Stimulated activated CD4-positive, alpha-beta T cell treated with anti-CD3 and anti-CD28 coated beads, TNF-alpha, amount 100 ng/mL, for 4 hours (primary cell): ENCODE results near the gene ACACA.
"Not testable (repeated sequence)": the region's sequence is repeated elsewhere in the genome, so short reads cannot be mapped to it uniquely, and the experiment has no call there.

ENCODE experiments used
- DNase-seq, 3 experiments: peaks; one replicate each; pipeline ENCODE4 v3.0.0-alpha.2; 2020; ENCODE audit warnings: low read depth in 3 of 3

The ACACA gene

DNA sequence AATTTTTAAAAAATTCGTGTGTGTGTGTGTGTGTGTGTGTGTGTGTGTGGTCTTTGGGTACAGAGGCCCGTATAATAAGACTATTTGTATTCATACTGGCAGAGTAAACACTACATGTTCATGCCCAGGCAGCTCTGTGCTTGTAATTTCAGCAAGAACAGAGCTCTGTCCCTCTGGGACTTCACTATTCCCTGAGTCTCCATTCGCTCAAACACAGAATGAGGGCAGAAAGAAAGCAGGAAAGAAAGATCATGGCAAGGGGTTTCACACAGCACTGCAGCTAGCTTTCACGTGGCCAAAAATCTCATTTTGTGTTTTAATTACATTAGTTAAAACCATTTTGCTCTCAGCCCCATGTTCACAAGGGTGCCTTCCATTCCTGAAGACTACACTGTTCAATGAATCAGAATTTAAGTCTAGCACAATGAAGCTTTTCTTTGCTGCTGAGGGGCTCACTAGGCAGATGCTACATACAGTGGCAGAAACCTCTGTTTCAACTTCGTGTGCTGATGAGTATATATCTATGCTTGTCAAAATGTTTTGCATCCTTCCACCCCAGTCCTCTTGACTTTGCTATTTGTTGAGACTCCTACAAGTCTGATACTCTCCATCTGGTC, 229.3 kb downstream of the ACACA start:
- DNase-seq: no peak

DNA sequence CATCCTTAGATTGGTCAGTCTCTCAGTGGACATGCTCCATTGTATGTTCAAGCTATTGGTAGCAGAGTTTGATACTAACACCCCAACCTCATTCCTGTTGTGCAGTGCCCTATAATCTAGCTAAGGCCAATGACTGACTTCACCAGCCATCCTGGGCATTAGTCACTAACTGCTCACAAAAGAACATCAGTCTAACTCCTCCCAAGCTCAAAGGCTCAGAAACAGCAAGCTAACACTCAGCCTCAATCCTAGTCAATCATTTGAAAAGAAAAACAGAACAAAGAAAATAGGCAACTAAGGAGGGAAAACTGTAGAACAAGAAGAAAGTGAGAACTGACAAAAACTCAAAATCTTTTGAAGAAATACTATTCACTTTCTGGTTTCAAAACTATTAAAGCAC, 229.9 kb downstream of the ACACA start:
- DNase-seq: no peak

DNA sequence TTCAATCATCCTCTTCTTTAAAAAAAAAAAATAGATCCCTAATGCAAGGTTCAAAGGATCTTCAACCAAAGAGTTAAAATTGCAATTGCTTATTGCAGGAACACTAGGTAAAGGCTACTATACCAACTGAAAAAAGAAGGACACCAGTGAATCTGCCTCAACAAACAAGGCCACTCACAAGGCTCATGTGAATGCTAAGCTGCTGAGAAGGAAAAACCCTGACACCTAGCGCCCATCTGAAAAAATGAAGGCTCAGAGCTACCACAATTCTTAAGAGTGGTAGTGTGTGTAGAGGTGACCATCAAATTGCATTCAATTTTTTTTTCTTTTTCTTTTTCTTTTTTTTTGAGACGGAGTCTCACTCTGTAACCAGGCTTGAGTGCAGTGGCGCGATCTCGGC, 232.4 kb downstream of the ACACA start:
- no peak for DNase-seq

DNA sequence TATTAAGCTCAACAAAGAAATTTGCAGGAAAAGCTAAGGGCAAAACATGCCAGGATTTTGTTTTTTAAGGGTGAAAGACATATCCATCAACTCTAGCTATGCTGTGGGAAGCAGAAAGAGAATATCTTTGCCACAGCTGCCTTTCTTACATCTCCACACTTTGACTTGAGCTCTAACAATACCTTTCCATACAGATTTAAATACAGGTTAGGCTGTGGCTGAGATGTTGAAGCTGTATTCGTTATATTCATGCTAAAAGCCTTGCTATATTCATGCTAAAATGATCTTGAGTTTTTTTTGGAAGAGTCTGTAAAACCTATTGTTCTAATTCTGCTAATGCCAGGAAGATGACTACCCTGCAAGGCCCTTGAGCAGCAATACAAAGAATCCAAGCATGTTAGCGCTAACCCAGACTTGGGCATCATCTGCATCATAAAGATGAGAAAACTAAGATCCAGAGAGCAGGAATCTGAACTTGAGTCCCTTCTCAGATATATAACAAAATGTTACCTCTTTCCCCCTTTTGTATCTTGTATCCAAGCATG, 235.7 kb downstream of the ACACA start:
- no peak for DNase-seq

DNA sequence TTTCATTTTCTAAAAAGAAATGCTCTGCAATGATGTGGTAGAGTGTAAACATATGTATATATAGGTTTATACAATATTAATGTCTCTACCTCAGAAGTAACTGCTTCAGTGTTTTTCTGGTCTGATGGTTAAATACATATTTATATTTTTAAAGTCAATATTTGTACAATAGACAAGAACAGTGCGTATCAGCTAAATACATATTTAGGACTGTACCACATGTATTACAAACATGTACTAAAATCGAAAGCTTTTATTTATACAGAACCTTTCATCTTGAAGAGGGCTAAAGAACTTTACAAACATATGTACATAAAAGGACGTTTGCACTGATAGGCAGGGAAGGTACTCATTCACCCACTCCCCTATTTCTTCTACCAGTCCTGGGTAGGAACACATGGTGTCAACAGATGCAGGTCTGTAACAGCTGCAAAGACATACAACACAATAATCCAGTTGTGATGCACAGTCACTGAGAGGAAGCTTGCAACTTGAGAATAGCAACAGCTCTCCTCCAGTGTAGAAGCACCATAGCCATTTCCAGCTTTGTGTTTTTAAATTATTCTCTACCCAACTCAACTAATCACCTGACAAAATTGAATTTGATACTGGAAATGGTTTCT, 237.8 kb downstream of the ACACA start:
- DNase-seq: no peak

DNA sequence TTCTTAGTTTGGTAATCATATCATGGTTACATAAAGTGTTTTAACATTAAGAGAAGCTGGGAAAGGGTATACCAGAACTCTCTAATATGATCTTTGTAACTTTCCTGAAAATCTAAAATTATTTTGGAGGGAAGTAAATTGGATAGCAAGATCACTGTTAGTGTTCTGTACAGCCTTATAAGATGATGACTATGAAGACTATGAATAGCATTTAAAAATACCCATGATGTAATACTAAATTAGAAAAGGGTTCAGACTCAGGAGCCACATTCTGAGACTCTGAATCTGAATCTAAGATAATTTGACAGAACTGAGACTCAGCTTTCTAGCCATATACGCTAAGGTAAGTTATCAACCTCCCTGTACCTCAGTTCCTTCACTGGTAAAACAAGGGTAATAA, 238.9 kb downstream of the ACACA start:
- no peak for DNase-seq

DNA sequence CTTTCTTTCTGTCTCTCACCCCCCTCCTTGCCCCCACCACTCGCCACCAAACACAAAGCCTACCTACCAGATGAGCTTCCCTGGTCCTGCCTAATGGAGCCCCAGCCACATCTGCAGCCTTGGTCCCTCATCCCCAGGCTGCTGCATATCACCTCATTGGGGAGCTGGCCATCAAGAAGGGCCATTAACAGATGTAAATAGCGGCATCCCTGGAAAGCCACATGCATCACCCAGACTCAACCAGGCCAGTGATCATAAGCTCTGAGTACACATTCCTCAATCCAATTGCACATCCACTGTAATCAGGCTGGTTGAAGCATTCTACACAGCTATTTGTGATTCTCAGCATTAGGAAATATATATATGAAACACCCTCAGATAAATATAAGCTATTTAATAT, 242.6 kb downstream of the ACACA start:
- no peak for DNase-seq

DNA sequence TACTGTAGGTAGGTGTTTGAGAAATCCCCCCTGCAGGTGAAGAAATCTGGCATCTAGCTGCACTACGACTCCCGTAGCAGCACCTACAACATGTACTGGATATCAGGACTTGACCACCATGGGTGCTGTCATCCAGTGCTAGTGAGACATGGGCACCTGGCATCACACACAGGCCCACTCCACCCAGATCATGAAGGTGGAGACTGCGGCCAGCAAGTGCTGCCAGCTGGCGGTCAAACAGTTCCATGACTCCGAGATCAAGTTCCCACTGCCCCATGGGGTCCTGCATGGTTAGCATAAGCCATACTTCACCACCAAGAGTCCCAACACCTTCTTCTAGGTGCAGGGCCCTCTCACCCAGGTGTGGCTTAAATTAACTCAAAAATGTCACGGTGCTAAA, 243.8 kb downstream of the ACACA start:
- no peak for DNase-seq

DNA sequence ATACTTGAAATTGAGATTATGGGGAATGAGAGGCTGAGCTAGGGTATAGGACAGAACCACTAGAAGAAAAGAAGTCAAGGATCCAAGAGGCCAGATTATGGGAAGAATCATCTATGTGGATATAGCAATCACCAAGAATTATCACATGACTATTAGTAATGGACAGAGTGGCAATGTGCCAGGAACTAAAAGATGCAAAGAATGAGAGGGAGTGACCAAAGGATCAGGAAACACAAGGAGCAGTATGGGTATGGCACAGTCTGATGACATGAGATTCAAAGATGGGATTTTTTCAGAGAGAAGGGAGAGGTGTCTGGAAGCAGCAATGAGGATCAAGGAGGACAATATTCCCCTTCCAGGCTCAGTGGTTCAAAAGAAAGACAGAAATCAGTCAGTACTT, 245.7 kb downstream of the ACACA start:
- no peak for DNase-seq

DNA sequence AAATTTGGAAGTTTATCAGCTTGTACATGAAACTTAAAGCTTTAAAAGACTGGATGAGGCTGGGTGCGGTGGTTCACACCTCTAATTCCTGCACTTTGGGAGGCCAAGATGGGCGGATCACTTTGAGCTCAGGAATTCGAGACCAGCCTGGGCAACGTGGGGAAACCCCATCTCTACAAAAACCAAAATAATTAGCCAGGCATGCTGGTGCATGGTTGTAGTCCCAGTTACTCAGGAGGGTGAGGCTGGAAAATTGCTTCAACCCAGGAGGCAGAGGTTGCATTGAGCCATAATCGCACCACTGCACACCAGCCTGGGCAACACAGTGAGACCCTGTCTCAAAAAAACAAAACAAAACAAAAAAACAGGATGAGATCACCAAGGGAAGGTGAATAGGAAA, 248.3 kb downstream of the ACACA start:
- no peak for DNase-seq

DNA sequence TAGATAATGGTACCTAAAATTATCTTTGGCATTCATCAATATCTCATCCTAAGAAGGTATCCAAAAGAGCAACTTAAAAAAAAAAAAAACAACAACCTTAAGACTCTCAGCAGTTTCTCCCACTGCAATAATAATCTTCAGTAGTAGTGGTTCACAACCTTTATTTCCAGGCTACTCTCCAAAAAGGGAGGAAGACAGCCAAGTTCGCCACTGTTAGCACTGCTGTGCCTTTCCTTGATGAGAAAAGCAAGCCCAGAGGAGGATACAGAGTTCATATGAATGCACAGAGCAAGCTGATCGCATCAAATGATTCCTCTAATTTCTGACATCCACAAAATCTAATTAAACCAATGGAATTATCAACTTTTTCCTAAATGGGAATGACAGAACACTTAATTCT, 258.5 kb downstream of the ACACA start:
- no peak for DNase-seq

DNA sequence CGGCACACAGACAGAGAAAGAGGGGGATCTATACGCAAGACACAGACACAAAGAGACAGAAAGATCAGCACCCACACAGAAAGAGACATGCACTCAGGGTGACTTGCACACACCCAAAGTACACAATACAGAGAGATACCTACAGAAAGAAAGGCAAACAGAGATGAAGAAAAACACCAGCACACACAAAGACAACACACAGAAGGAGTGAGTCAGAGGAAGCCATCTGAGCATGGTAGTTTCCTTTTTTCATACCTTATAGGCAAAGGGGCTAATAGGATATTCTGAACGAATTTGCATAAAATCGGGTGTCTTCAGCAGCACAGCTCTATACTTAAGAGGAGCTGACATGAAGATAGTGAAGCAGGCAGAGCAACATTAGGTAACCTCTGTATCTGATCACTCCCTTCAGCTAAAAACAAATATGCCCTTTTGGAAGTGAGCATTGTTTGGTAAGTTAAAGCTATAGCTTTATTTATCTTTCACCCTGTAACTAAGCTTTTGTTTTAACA, 259.3 kb downstream of the ACACA start:
- no peak for DNase-seq

DNA sequence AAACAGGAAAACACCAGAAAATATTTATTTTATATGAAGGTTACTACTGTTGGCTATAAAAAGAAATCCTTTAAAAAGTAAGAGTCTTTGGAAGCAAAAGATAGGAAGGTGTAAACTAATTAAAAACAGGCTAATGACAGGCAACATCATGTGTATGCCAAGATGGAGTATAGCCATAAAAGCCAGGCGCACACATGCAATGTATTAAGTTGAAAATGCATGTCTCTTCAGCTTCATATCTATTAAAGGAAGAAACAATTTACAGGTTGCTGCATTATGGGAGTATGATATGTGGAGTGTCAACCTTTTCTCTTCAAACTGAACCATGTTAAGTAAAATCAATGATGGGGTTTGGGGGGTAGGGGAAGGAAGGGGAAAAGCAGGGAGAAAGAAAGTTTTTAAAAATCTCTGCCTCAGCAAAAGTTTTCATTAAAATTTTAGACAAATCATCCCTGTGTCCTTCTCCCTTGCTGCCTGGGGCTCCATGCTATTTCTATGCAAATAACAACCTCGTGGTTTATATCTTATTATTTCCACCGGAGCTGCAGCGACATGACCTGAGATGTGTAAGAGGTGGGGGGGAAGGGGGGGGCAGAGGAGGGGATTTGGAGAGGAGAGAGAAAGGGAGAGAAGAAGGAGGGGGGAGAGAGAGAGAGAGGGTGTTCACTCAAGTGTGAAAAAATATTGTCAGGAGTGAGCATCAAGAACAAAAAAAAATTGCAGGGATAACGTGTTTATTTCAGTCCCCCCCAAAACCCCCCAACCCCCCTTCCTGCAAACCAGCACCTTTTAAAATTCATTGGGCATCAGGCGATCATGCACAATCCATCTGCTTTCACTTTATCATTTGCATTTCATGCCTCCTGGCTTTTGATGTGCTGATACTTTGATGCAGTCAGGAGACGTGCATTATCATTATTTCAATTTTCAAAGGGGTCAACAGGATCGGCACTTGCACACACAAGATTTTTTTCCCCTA, 260.3 kb downstream of the ACACA start:
- DNase-seq: no peak

DNA sequence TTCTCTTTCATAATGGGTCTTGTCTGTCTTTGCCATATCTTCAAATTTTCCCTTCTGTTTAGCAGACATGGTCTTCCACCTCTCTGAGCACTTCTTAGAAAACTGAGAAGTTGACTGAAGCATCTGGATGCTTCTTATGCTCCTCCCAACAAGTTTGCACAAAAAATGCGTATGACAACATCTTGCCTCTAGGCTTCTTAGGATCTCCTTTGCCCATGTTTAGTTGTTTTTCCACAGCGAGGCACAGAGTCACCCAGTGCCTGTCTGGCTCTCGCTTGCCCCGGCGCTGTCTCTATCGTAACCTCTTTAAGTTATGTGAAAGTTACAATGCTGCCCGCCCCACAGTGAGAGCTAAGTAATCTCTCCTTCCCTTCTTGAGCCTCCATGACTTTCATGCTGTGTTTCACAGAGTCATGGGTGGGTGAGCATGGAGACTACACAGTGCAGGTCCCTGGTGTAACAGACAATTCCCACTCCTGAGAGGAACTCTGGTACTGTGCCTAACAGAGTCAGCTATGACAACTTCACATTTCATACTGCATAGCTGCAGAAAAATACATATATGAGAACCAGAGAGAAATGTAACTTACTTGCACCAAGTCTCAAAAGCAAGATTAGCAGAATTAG, 262.4 kb downstream of the ACACA start:
- DNase-seq: no peak

DNA sequence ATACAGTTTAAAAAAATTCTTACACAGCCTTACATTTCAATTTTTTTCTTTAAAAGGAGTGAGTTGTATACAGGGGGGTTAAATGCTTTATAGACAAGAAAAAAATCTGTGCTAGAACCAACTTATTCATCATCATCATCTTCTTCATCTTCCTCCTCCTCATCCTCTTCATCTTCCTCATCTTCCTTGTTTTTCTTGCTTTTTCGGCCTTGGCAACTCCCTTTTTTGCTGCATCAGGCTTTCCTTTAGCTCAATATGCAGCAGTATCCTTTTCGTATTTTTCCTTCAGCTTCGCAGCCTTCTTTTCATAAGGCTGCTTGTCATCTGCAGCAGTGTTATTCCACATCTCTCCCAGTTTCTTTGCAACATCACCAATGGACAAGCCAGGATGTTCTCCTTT, 263.1 kb downstream of the ACACA start:
- not testable (repeated sequence) for DNase-seq

DNA sequence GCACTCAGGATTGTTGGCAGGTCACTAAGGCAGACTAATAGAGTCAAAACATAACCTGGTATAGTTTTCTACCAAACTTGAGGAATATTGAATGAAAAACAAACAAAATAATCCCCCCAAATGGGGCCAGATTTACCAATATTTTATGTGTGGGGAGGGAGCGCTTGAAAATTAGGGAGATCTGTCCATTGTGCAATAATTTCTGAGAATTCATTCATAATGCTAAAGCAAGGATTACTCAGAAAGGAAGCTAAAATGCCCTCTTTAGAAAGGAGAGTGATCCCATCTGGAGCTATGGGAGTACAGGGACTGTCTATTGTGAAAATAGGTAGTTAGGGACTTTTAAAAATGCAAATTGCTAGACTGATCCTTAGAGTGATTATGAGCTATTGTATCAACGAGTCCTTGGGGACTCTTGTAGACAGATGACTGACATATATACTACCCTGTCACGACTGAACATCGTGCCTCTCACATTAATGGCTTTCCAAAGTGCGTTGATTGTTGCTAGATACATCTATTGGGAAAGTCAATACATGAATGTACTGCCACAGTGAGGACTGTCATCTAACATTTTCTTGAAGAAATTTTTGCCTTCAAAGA, 264.2 kb downstream of the ACACA start:
- no peak for DNase-seq

DNA sequence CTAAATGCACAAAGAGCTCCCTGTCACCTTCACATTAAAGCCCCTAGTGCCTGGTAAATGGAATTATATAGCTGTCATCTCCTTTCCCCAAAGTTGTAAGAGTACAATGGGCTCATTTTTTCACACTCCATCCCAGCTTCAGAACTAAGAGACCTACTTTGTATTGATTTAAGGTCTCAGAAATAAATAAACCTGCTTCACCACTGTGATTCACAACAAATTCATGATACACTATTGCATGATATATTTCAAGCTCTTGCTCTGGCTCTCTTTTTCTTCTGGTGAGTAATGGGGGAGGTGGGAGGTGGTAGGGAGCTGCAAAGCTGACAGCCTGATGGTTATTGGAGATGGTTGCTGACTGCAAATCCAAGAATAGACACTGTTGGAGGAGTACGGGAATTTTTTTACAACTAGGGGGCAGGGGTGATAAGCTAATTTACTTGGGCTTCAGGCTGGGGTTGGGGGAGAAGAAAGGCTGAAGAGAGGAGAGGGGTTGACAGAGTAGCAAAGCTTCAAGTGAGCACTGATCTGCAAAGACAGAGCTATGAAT, 268.0 kb downstream of the ACACA start:
- no peak for DNase-seq

DNA sequence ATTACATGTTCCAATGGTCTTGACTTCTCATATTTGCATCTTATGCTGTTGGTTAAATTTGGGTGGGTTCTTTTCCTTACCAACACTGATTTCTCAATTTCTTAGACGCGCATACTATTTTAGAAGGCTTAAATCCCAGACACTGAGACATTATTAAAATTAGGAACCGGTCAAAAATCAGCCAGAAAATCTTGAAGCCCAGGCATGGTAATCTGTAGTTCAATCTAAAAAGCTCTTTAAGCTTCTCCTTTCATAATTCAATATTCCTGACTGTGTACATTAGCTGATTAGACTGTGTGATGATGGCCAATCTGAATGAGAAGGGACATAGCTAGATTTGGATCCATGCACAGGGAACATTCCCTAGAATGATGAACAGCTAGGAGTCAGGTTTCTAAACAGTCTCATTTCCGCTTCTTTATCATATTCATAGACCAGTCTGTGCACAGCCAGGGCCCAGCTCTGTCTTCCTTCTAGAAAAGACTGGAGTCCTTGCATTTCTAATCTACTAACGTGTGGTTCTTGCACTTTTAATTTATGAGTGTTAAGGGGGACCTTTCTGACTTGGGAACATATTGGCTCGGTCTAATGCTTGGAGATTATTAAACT, 268.6 kb downstream of the ACACA start:
- no peak for DNase-seq

DNA sequence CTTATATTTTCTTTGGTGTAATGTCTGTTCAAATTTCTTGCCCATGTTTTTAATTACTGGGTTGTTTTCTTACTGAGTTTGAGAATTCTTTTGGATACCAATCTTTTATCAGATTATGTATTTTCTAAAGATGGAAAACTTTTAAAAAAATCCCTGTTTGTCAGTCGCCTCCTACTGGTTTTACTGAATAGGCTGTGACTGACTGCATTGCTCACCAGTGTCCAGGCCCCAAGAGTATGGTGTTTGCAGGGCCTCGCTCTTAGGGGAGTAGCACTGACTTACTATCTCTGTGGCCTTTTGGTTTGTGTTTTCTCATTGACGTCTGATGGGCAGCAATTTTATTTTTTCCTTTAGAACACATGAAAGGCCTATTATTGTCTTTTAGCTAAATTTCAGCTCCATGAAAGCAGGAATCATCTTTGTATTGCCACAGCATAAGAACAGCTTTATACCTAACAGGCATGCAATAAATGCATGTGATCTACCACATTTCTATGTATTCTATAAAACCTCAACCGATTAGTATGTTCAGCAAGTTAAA, 269.5 kb downstream of the ACACA start:
- DNase-seq: no peak

DNA sequence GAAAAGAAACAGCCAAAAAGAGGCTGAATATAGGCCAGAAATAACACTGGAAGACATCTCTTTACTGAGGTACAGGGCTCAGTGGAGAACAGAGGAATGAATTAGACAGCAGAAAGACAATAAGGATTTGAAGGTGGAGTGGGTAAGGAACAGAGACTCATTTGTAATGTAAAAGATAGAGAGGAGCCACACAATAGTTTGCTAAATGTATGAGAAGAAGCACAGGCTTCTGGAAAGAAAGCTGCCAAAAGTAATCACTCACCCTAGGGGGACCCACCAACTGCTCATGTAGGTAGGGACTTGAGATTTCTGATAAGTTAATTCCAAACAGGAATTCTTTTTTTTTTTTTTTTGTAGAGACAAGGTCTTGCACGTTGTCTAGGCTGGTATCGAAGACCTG, 271.1 kb downstream of the ACACA start:
- no peak for DNase-seq
